RKO (cell line): ENCODE measurements around the gene TOE1.
A peak's percentile ranks its signal among the peaks of the same experiment; 100 is the strongest.

Experiments used
- DNase-seq: peaks from one replicate; pipeline ENCODE4 v3.0.0-alpha.2; 2016; ENCODE audit warnings: low spot score

TOE1 gene

GRCh38 chr1:45326627-45327623, 13.0 kb upstream of the TOE1 start, which contains the start of gene HPDL:
Gene HPDL (plus strand): TSS chr1:45326895. CDS start chr1:45327149, 254 bp downstream.
- DNase-seq = peak; percentile 81

DNA sequence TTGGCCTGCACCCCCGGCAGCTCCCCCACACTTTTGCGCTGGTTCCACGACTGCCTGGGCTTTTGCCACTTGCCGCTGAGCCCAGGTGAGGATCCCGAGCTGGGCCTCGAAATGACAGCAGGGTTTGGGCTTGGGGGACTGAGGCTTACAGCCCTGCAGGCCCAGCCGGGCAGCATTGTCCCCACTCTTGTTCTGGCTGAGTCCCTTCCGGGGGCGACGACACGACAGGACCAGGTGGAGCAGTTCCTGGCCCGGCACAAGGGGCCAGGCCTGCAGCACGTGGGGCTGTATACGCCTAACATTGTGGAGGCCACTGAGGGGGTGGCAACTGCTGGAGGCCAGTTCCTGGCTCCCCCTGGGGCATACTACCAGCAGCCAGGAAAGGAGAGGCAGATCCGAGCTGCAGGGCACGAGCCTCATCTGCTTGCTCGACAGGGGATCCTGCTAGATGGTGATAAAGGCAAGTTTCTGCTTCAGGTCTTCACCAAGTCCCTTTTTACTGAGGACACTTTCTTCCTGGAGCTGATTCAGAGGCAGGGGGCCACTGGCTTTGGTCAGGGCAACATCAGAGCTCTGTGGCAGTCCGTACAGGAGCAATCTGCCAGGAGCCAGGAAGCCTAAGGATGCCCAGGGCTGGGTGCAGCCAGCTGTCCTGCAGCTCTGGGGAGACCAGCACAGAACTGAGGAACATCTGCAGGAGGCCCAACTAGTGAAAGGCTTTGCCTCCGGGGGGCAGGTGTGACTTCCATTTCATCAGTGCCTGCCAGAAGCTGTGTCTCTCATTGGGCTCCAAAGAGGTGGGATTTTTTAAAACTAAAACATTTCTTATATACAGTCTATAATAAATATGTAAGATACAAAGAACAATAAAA, 12.1 kb upstream of the TOE1 start:
- DNase-seq = peak; percentile 47

DNA sequence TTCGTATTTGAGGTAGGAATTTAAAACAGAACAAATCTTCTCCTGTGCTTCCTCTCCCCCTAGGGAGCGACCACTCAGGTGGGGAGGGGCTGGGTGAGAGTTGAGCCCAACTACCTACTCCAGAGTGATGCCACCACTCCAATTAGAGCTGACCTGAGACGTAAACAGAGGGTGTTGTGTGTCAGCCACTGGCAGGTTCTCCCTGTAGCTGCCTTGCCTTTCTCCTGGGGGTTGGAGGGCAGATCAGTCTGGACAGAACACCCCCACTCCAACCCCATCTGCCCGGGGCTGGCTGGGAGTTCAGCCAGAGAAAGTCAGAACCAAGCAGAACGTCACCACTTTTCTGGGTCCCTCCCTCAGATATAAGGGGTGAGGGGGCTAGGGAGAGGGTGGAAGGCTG, 11.3 kb upstream of the TOE1 start:
- no peak for DNase-seq

- peak; percentile 40 for DNase-seq
These were observed 10.5 kb upstream of the TOE1 start for GRCh38 chr1:45329445-45329844.

DNA sequence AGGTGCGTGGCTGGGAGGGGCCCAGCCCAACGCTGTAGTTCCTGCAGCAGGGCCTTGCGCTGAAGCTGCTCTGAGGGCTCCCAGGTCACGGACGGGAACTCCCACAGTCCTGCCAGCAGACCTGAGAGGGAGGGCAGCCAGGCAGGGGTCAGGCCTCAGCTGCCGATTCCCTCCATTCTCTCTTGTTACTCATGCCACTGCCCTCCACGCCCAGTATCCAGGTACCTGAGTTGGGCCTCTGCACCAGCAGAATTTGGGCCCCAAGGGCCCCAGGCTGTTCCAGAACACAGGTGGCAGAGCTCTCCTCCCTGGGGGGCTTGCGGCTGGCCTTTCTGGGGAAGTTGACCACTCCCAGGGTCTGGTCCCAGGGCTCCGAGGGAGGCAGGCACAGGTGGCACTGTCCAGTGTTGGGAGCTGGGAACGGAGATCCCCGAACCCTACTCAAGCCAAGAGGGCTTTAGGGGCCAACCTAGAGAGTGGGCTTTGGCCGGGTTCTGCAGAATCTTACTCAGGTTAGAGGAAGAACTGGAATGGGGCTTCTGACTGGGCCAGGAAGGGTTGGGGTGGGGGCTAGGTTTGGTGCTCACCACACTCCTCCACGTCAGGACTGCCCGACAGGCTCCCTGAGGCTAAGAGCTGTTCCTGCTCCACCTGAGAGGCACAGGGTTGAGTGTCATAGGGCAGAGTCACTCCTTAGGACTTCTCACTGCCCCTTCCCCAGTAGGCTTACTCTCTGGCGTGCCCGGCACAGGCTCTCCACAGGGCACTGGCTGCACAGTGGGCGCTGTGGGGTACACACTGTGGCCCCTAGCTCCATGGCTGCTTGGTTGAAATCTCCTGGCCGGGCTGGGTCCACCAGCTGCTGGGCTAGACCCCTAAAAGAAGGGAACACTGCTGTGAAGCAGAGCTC, 8.3 kb upstream of the TOE1 start:
- no peak for DNase-seq

DNA sequence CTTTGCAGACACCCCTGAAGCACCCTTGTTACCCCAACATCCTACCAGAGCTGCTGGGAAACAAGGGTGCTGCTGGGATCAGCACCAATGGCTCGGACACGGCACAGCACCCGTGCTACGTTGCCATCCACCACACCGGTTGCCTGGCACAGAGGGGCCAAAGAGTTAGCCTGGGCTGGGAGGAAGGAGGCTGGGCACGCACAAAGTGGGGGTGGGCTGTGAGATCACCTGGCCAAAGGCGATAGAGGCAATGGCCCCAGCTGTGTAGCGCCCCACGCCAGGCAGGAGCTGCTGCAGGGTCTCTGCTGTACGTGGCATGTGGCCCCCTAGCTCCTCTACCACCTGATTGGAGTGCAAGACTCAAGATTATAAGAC, 7.6 kb upstream of the TOE1 start:
- no peak for DNase-seq

DNA sequence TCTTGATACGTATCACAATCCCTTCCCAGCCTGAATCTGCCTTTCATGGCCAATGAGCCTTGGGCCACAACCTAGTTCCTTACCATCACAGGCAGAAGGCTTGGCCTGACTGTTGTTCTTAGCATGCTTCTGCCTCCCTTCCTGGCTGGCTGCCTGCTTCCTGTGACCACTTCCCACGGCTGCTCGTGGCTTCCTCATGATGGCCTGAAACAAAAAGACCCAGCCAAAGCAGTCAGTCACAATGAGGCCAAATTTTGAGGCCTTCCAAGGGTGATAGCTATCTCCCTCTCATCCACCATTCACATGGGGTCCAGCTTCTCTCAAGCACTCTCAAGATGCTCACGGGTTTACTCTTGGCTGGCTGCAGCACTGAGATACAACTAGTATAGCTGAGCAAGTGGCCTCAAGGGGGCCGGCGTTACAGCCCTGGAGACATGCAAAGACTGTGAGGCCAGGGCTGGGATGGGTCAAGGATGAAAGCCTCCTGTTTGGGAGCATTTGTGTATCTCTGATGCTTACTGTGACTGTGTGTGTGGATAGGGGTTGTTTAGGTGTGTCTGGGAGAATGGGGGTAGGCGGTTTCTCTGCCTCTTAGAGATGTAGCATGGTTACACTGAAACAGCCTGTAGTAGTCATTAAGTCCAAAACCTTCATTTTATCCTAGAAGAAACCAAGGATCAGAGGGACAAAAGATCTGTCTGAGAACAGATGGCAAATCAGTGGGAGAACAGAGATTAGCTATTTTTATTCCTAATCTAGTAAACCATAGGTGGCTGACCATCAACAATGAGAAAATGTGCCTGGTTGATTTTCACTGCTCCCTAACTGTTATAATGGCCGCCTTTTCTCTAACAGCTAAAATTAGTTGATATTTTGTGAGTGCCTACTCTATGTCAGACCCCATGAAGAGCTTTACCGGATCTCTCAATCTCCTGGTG, 5.4 kb upstream of the TOE1 start:
- DNase-seq = no peak

DNA sequence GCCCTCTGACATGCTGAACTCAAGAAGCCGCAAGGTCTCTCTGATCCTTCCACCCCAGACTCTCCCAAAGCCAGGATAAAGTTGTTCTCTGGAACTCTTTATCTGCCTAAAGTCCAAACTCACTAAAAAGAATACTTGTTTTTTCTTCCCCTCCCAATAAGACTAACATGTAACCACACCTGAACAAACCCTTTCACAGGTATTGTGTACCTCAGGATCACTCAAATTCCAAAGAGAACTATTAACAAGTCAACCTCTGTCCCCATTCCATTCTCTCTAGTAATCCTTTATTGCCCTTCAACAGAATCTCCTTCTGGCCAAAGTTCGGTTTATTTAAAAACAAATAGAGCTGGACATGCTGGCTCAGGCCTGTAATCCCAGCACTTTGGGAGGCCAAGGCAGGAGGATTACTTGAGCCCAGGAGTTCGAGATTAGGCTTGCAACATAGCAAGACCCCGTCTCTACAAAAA, 4.1 kb upstream of the TOE1 start:
- no peak for DNase-seq

DNA sequence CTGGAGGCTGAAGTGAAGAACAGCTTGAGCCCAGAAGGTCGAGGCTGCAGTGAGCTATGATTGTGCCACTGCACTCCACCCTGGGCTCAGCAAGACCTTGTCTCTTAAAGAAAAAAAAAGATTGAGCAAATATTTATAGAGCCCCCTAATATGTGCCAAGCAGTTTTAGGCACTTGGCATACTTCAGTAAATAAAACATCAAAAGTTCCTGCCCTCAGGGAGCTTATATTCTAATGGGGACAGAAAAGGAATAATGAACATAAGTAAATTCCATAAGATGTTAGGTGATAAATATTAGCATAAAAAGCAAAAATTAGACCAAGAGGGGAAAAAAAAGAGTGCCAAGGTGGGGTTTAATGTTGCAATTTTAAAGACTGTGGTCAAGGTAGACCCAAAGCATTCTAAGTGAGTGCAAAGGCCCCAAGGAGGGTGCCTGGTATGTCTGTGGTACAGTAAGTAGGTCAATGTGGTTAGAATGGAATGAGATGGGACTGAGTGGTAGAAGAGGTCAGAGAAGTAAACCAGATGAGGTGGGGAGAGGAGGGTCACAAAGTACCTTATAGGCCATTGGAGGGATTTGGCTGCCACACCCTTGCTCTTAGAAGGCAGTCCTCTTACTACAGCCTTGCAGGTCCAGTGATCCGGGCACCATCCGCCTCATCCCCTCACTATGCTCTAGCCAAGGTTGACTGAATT, 2.2 kb upstream of the TOE1 start:
- no peak for DNase-seq

DNA sequence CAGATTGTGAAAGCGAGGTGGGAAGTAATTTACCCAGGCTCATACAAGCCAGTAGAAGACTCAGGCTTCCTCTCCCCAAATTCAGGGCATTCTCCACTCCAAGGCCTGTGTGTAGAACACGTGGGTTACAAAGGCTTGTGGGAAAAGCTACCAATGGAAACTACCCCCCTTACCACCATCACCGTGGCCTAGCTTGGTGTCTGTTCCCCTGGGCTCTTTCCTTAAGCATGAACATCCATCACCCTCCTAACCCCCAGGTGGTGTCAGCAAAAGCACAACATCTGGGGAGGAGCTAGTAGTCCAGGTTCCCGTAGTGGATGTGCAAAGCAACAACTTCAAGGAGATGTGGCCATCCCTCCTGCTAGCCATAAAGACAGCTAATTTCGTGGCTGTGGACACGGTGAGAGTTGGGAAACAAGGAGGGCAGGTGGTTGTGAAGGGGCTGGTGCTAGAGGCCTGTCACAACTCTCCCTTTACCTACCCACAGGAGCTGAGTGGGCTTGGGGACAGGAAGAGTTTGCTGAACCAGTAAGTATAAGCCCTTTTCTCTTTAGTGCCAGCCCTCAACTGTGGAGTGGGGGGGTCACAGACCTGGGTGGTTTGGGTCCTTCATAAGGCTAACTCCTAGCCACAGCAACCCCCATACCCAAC, 971 bp downstream of the TOE1 start:
- DNase-seq = peak; percentile 45

DNA sequence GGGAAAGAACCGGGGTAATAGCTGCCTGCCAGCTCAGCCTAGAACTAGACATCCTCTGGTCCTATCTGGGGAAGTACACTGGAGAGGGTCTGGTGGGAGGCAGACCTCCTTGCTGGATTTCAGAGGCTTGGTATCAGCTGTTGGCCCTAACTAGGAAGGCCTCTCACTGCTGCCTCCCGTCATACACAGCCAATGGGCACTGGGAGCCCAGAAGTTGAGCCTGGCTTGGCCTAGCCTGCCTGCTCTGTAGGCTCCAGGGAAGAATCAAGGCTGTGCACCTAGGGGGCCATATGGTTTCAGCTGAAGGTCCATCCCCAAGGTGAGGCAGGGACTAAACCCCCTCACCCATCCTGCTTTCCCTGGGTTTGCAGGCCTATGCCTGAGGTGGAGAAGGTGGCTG, 4.5 kb downstream of the TOE1 start:
- DNase-seq = no peak

DNA sequence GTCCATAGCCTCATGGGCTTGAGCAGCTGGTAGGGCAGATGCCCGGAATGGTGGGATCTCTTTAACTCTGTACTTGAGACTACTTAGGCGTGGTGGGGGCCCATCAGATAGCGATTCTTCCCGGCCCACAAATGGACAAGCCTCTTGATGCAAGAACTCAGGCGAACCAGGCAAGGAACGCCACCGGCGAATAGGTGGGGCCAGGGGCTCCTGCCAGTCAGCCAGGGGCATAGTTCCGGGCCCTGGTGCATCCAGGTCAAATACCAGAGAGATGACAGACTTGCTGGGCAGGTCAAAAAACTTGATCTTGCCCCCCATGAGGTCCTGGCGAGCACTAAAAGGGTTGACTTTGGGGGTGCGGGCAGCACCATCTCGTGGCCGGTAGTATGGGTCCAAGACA, 5.0 kb downstream of the TOE1 start:
- DNase-seq = no peak

DNA sequence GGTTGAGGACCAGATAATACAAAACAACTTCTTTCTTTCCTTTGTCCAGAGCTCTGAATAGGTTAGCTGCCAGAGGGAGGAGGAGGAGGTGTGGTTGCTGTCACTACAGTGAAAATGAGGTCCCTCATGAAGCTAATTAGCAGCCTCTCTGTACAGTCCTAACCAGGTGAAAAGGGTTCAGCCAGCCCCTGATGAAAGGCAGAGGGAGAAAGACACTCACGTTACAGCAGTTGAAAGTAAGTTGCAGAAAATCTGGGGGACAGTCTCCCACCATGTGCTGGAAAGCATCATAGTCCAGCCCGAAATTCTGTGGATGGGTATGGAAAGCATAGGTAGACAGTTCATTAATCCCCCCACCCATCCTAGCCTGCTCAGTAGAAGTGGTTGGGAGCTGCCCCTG, 6.5 kb downstream of the TOE1 start:
- no peak for DNase-seq

DNA sequence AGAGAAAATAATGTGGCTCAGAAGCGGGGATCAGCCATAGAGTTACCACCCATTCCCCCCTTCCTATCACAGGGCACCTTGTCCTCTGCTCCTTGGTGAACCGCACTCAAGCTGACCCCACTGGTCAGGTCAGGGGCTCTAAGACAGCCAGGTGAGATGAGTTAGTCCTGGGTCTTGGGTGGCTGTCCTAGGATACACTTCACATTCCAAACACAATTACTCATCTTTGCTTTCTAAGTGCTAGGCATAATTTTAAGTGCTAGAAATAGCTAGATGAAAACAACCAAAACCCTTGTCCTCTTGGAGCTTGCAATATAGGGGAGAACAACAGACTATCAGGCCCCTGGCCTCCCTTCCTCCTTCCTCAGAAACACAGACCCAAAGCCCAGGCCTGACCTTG, 8.1 kb downstream of the TOE1 start:
- no peak for DNase-seq

DNA sequence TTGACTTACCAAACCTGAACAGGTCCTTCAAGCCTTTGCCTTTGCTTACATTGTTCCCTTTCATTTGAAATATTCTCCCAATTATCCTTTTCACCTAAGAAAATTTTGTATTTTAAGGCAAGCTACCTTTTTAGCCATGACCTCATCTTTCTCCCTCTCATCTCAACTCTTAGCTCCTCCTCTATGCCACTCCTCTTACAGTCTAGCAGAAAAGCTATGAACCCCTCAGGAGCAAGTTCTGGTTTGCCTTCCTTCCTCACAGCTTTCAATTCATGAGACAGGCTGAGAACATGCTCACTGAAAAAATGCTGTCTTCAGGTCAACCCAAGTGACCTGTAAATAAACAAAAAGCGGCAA, 8.6 kb downstream of the TOE1 start:
- DNase-seq = no peak

- no peak for DNase-seq
These were observed 9.2 kb downstream of the TOE1 start for GRCh38 chr1:45348966-45349677.

GRCh38 chr1:45351508-45351907, 11.5 kb downstream of the TOE1 start:
- no peak for DNase-seq

DNA sequence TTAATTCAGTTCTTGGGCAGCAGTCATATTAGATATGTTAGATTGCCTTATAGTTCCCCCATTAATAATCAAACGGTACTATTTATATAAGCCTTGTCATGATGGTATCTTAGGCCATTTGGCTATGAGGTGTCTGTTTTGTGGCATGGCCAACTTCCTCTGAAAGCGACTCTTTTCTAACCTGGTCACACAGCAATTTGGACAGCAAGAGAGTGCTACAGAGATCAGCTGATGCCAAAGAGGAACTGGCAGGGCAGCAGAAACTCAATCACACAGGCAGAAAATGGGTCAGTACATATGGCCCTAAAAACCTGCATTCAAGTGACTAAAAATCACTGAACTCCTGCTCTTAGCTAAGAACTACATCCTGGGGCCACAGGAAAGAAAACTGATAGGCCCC, 13.7 kb downstream of the TOE1 start:
- no peak for DNase-seq

GRCh38 chr1:45354838-45355237, 14.9 kb downstream of the TOE1 start:
- no peak for DNase-seq
